T-cell (primary cell): ENCODE measurements around the gene COL19A1. TPM values are rescaled to one million over a fixed set of nuclear protein-coding genes. Genes with fewer than 3 reads are reported as not detected.
"Not testable (repeated sequence)": the region's sequence is repeated elsewhere in the genome, so short reads cannot be mapped to it uniquely, and the experiment has no call there.

ENCODE experiments used
- ATAC-seq, 4 experiments: fragments of 200-7000 bp in 3 of 4; fragments of 150-1000 bp in 1 of 4; cut with Tn5 transposase; replicated peaks in 1 of 4; 1 replicate in 3 of 4; 2 replicates in 1 of 4; pipeline ENCODE4 v1.10.0; 2021; ENCODE audit warnings: moderate library complexity in 3 of 4, mild to moderate bottlenecking in 2 of 4, moderate number of reproducible peaks in 1 of 4
- CTCF ChIA-PET, 2 donors: fragments of 300-600 bp; sonication (Branson Sonifier 250); formaldehyde crosslinking; loops; one replicate each; lab custom pipeline; 2022; ENCODE audit warnings: antibody characterized with exemption in 2 of 2; lab: Charles Lee
- POLR2A ChIA-PET, 2 donors: fragments of 300-600 bp; sonication (Branson Sonifier 250); formaldehyde crosslinking; loops; one replicate each; lab custom pipeline; 2022; ENCODE audit warnings: antibody characterized with exemption in 2 of 2; lab: Charles Lee
- DNase-seq, 35 experiments: peaks; one replicate each; pipeline versions ENCODE4 v3.0.0 to v3.0.0-alpha.2; 2013 to 2023
- H3K27ac ChIP-seq: one replicate; pipeline ENCODE4 v1.5.1; 2013; ENCODE audit warnings: low read length
- H3K27me3 ChIP-seq, 2 experiments: replicated peaks in 1 of 2; 1 replicate in 1 of 2; 2 replicates in 1 of 2; pipeline versions ENCODE4 v1.6.1 to v1.7.0; 2013; ENCODE audit warnings: low read length in 1 of 2, mixed read lengths in 1 of 2; ENCODE audit not compliant: control insufficient read depth in 2 of 2, insufficient read depth in 2 of 2; ENCODE audit errors: extremely low read depth in 1 of 2
- H3K36me3 ChIP-seq, 2 donors: 1 replicate in 1 of 2; 2 replicates in 1 of 2; pipeline versions ENCODE4 v1.6.1 to v1.7.0; 2013; ENCODE audit warnings: low read length in 1 of 2; ENCODE audit not compliant: control insufficient read depth in 2 of 2, insufficient read depth in 1 of 2; ENCODE audit errors: extremely low read depth in 1 of 2
- H3K4me1 ChIP-seq, 2 experiments: 1 replicate in 1 of 2; 2 replicates in 1 of 2; pipeline versions ENCODE4 v1.6.1 to v1.7.0; 2013; ENCODE audit warnings: low read length in 2 of 2, mixed read lengths in 1 of 2; ENCODE audit not compliant: insufficient read depth in 2 of 2, control insufficient read depth in 1 of 2; ENCODE audit errors: extremely low read depth in 1 of 2
- H3K4me3 ChIP-seq, 2 donors: 1 replicate in 1 of 2; 2 replicates in 1 of 2; pipeline versions ENCODE4 v1.5.1 to v1.7.0; 2013; ENCODE audit warnings: mild to moderate bottlenecking in 2 of 2, low read length in 1 of 2, moderate library complexity in 1 of 2; ENCODE audit not compliant: control insufficient read depth in 1 of 2; ENCODE audit errors: extremely low read depth in 1 of 2
- H3K9me3 ChIP-seq: 2 replicates; pipeline ENCODE4 v1.7.0; 2013
- H3K27ac Mint-ChIP-seq, 2 donors: one replicate each; pipeline ENCODE4 v1.8.0; 2020 to 2021; ENCODE audit warnings: mild to moderate bottlenecking in 2 of 2, mixed read lengths in 2 of 2
- H3K27me3 Mint-ChIP-seq, 2 donors: one replicate each; pipeline ENCODE4 v1.8.0; 2021 to 2022; ENCODE audit warnings: mixed read lengths in 2 of 2
- H3K36me3 Mint-ChIP-seq: one replicate; pipeline ENCODE4 v1.8.0; 2021; ENCODE audit warnings: mixed read lengths
- H3K4me1 Mint-ChIP-seq, 3 donors: one replicate each; pipeline ENCODE4 v1.8.0; 2020 to 2022; ENCODE audit warnings: mixed read lengths in 3 of 3, mild to moderate bottlenecking in 1 of 3
- H3K4me3 Mint-ChIP-seq, 3 donors: one replicate each; pipeline ENCODE4 v1.8.0; 2020 to 2022; ENCODE audit warnings: mild to moderate bottlenecking in 3 of 3, mixed read lengths in 3 of 3, moderate library complexity in 3 of 3
- H3K9me3 Mint-ChIP-seq, 3 donors: one replicate each; pipeline ENCODE4 v1.8.0; 2020 to 2022; ENCODE audit warnings: mixed read lengths in 3 of 3
- WGBS: methylation state at CpG from one replicate; pipeline ENCODE4 v1.1.5; 2013; ENCODE audit warnings: missing lambda C conversion rate; ENCODE audit not compliant: insufficient coverage; 5-methylcytosine and 5-hydroxymethylcytosine counted together
- total RNA-seq, 35 experiments: library from RNA in 6 of 35; stranded (reverse) in 6 of 35; fragments of 120-200 nt in 1 of 35; gene quantifications; one replicate each; pipeline versions ENCODE4 v1.2.1 to v1.2.4 and lab custom pipeline; 2013 to 2026

COL19A1 gene
- total RNA-seq, 5 donors from 2014 or later (not counting 1 experiment from before 2014, with no cell fraction given) = 0.42 to 2.3 (median 0.55) TPM

- Histone ChIP-seq H3K9me3 (no peaks in the 10 kb centered on the region), H3K36me3 (no peaks in the 10 kb centered on the region), H3K27me3 (peaks cover 0 to under 1% of the 10 kb centered on the region in 2 experiments), H3K27ac (no peak overlapping the region), H3K4me1 (no peaks in the 10 kb centered on the region), H3K4me3 (no peak overlapping the region)
- H3K27ac Mint-ChIP-seq = no peak overlapping the region
- CTCF ChIA-PET = no interaction called here
- POLR2A ChIA-PET = no interaction called here
- H3K36me3 Mint-ChIP-seq = no peaks in the 10 kb centered on the region
- DNase-seq (no peak), ATAC-seq (no peak)
- H3K4me3 Mint-ChIP-seq = no peak overlapping the region
- H3K4me1 Mint-ChIP-seq = no peaks in the 10 kb centered on the region
- WGBS = 82% methylated on average over 1 of the region's 1 CpG
- no peaks in the 10 kb centered on the region for H3K9me3 Mint-ChIP-seq
- H3K27me3 Mint-ChIP-seq = peaks cover 0 to 5% of the 10 kb centered on the region in 2 donors
Observed at GRCh38 chr6:69917834-69918233, 51.5 kb downstream of the COL19A1 start.

GRCh38 chr6:69918813-69919475 lies 52.6 kb downstream of the COL19A1 start:
- peaks cover 2% of the 10 kb centered on the region for H3K9me3 ChIP-seq
- DNase-seq (no peak), ATAC-seq (no peak)
- no CpG with 5 or more reads among the region's 5 CpGs for WGBS
- POLR2A ChIA-PET = no interaction called here
- CTCF ChIA-PET = interaction anchor here in 1 of 2 donors (0.6 kb wide), 1 partner anchor 53 kb away, joined by 3 read pairs; no protein-coding TSS in a partner anchor
- H3K4me1 ChIP-seq = no peaks in the 10 kb centered on the region
- no peak overlapping the region for H3K4me3 ChIP-seq
- Mint-ChIP-seq H3K36me3 (no peaks in the 10 kb centered on the region), H3K4me3 (no peak overlapping the region), H3K27me3 (peaks cover 0 to 5% of the 10 kb centered on the region in 2 donors), H3K4me1 (no peaks in the 10 kb centered on the region), H3K9me3 (no peaks in the 10 kb centered on the region), H3K27ac (no peak overlapping the region)
- no peak overlapping the region for H3K27ac ChIP-seq
- no peaks in the 10 kb centered on the region for H3K27me3 ChIP-seq
- no peaks in the 10 kb centered on the region for H3K36me3 ChIP-seq

GRCh38 chr6:69921066-69921465 lies 54.7 kb downstream of the COL19A1 start:
- H3K36me3 ChIP-seq, POLR2A ChIA-PET, DNase-seq, H3K9me3 Mint-ChIP-seq, CTCF ChIA-PET, H3K4me3 Mint-ChIP-seq, H3K4me1 ChIP-seq, H3K27ac ChIP-seq, H3K9me3 ChIP-seq, H3K27ac Mint-ChIP-seq, H3K27me3 Mint-ChIP-seq, H3K27me3 ChIP-seq, ATAC-seq, H3K4me3 ChIP-seq, H3K36me3 Mint-ChIP-seq, H3K4me1 Mint-ChIP-seq: not testable (repeated sequence)
- no CpG with 5 or more reads among the region's 2 CpGs for WGBS

GRCh38 chr6:69921611-69922010 lies 55.3 kb downstream of the COL19A1 start:
- not testable (repeated sequence) for DNase-seq, H3K27me3 Mint-ChIP-seq, H3K27ac ChIP-seq, H3K4me1 Mint-ChIP-seq, H3K36me3 Mint-ChIP-seq, ATAC-seq, H3K4me3 Mint-ChIP-seq, H3K4me1 ChIP-seq, H3K27ac Mint-ChIP-seq, H3K36me3 ChIP-seq, H3K27me3 ChIP-seq, H3K9me3 ChIP-seq, H3K4me3 ChIP-seq
- H3K9me3 Mint-ChIP-seq = peaks cover 4 to 11% (median 4%) of the 10 kb centered on the region in 3 donors
- ChIA-PET CTCF (interaction anchor here in 1 of 2 donors (0.7 kb wide), 1 partner anchor 109 kb away, joined by 9 read pairs; no protein-coding TSS in a partner anchor), POLR2A (interaction anchor here in 1 of 2 donors (0.7 kb wide), 1 partner anchor 749 kb away, joined by 10 read pairs; no protein-coding TSS in a partner anchor)
- WGBS = 98% methylated on average over 14 of the region's 22 CpGs

- Histone ChIP-seq H3K4me3 (no peak overlapping the region), H3K27ac (no peak overlapping the region), H3K36me3 (no peaks in the 10 kb centered on the region), H3K4me1 (no peaks in the 10 kb centered on the region), H3K9me3 (peaks cover 2% of the 10 kb centered on the region), H3K27me3 (no peaks in the 10 kb centered on the region)
- H3K9me3 Mint-ChIP-seq = peaks cover 4 to 22% (median 12%) of the 10 kb centered on the region in 3 donors
- no CpG with 5 or more reads among the region's 1 CpG for WGBS
- no peak for ATAC-seq
- H3K27ac Mint-ChIP-seq = no peak overlapping the region
- peaks cover 2% of the 10 kb centered on the region for H3K36me3 Mint-ChIP-seq
- H3K4me1 Mint-ChIP-seq = no peaks in the 10 kb centered on the region
- no peak overlapping the region for H3K4me3 Mint-ChIP-seq
- ChIA-PET CTCF (no interaction called here), POLR2A (no interaction called here)
- DNase-seq = no peak
- peaks cover 4 to 7% of the 10 kb centered on the region in 2 donors for H3K27me3 Mint-ChIP-seq
Observed at GRCh38 chr6:69926745-69927144, 60.4 kb downstream of the COL19A1 start.

- no peak overlapping the region for H3K4me3 ChIP-seq
- CTCF ChIA-PET = no interaction called here
- no peaks in the 10 kb centered on the region for H3K27me3 ChIP-seq
- Mint-ChIP-seq H3K36me3 (no peaks in the 10 kb centered on the region), H3K27ac (no peak overlapping the region), H3K9me3 (no peaks in the 10 kb centered on the region), H3K4me3 (no peak overlapping the region), H3K27me3 (peaks cover 7 to 9% of the 10 kb centered on the region in 2 donors), H3K4me1 (no peaks in the 10 kb centered on the region)
- H3K9me3 ChIP-seq = no peaks in the 10 kb centered on the region
- no peak for ATAC-seq
- no peaks in the 10 kb centered on the region for H3K36me3 ChIP-seq
- POLR2A ChIA-PET = no interaction called here
- H3K27ac ChIP-seq = no peak overlapping the region
- no peaks in the 10 kb centered on the region for H3K4me1 ChIP-seq
- 38% methylated on average over 1 of the region's 1 CpG for WGBS
- no peak for DNase-seq
Observed at GRCh38 chr6:69933239-69933638, 66.9 kb downstream of the COL19A1 start.
